Thymus (tissue), 11 donors: ENCODE measurements around the gene HSPB7. TPM values are rescaled to one million over a fixed set of nuclear protein-coding genes. Genes with fewer than 3 reads are reported as not detected.

Experiments used
- DNase-seq, 9 donors: peaks; one replicate each; pipeline ENCODE4 v3.0.0-alpha.2; 2013; ENCODE audit warnings: low spot score in 9 of 9, low read depth in 6 of 9, missing footprints in 1 of 9
- H3K27ac ChIP-seq, 2 donors: one replicate each; pipeline ENCODE4 v1.5.1; 2013; ENCODE audit warnings: control low read depth in 1 of 2, low read depth in 1 of 2, low read length in 1 of 2, mild to moderate bottlenecking in 1 of 2, moderate library complexity in 1 of 2
- H3K27me3 ChIP-seq, 2 donors: one replicate each; pipeline ENCODE4 v1.5.1; 2013; ENCODE audit warnings: low read length in 1 of 2; ENCODE audit not compliant: control insufficient read depth in 2 of 2, insufficient read depth in 1 of 2
- H3K36me3 ChIP-seq, 2 donors: one replicate each; pipeline ENCODE4 v1.5.1; 2013; ENCODE audit warnings: low read length in 1 of 2, mild to moderate bottlenecking in 1 of 2, moderate library complexity in 1 of 2; ENCODE audit not compliant: control insufficient read depth in 2 of 2, insufficient read depth in 2 of 2
- H3K4me1 ChIP-seq, 2 donors: one replicate each; pipeline ENCODE4 v1.5.1; 2013; ENCODE audit warnings: low read length in 2 of 2; ENCODE audit not compliant: control insufficient read depth in 2 of 2, insufficient read depth in 2 of 2
- H3K4me3 ChIP-seq, 2 donors: one replicate each; pipeline ENCODE4 v1.5.1; 2013; ENCODE audit warnings: low read length in 2 of 2, control low read depth in 1 of 2, mild to moderate bottlenecking in 1 of 2
- H3K9me3 ChIP-seq, 2 donors: one replicate each; pipeline ENCODE4 v1.5.1; 2013; ENCODE audit warnings: low read length in 1 of 2, mild to moderate bottlenecking in 1 of 2; ENCODE audit not compliant: control insufficient read depth in 2 of 2, insufficient read depth in 1 of 2
- WGBS: extraction: QIAGEN DNeasy Blood & Tissue Kit; methylation state at CpG from one replicate; pipeline ENCODE4 v1.1.7; 2013; 5-methylcytosine and 5-hydroxymethylcytosine counted together
- polyA plus RNA-seq: library from polyadenylated mRNA; stranded (reverse); fragments of 200-250 nt; gene quantifications from one replicate; pipeline ENCODE4 v1.2.3, GENCODE V29; 2013
- total RNA-seq: library from RNA; stranded (reverse); fragments of 120-200 nt; gene quantifications from one replicate; pipeline ENCODE4 v1.2.4, GENCODE V29; 2013
- donor health status: healthy.

Gene HSPB7
- total and polyA plus RNA-seq, 2 donors, result under 0.01 to 9.5 TPM

DNA sequence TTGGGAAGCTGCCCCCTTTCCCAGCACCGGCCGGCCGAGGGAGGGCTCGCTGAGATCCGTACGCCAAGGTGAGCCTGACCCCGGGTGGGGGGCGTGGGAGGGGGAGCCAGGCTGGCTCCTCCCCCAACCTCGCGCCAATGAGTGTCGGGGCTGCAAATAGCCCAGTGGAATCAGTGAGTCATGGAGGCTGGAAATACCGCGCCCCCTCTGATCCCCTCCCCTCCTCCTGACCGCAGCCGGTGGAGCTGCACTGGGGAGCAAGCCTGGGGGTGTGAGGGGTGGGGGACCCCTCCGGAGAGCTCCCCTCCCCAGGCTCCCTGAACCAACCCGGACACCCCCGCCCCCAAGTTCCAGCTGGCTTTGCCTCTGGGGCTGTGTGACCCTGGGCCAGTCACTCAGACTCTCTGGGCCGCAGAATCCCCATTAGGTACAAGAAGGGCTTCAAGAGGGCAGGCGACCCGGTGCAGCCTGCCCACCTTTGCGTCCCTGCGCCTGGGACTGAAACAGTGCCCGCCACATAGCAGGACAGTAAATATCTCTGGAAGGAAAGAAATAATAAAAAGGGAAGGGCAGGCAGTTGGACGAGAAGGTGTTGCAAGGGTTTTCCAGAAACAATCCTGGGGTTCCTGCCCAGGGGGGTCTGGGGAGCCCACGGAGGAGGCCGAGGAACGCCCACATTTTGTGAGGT lies 4.5 kb downstream of the HSPB7 start:
- H3K36me3 ChIP-seq, result no peaks in the 10 kb centered on the region
- H3K27me3 ChIP-seq, result peaks cover 18 to 55% of the 10 kb centered on the region in 2 donors
- H3K9me3 ChIP-seq, result no peaks in the 10 kb centered on the region
- 35% methylated on average over 28 of the region's 28 CpGs for WGBS
- H3K4me3 ChIP-seq, result peak overlapping the region in 1 of 2 donors; percentile 40
- peaks cover 0 to 4% of the 10 kb centered on the region in 2 donors for H3K4me1 ChIP-seq
- H3K27ac ChIP-seq, result no peak overlapping the region
- peak in 5 of 9 donors; percentile 5 to 43 (median 22) for DNase-seq

DNA sequence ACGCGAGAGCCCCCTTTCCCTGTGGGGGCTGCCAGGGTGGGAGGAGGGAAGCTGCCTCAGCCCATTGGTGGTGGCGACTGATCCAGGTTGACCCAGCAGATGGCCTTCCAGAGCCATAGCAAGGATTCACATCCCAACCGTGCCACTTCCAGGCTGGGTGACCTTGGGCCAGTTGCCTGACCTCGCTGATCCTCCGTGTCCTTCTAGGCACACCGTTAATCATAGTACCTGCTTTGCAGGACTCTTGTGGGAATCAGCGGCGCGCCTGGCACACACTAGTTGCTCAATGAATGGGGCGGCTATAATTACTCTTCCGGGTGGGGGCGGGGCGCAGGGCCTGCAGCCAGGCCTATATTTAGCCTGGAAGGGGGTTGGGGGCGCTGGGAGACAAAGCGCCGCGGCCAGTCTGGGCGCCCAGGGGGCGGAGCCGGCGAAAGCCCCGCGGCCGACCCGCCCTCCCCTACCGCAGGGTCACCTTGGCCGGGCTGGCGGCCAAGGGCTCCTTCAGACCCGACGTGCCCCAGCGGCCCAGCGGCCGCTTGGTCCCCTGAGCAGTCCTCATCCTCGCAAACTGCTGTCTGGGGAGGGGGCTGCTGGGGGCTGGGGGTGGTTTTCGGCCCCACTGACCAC lies 5.1 kb downstream of the HSPB7 start:
- Histone ChIP-seq H3K4me1 (peaks cover 0 to 4% of the 10 kb centered on the region in 2 donors), H3K36me3 (no peaks in the 10 kb centered on the region), H3K4me3 (peak overlapping the region in 1 of 2 donors; percentile 40), H3K27me3 (peaks cover 18 to 51% of the 10 kb centered on the region in 2 donors), H3K27ac (no peak overlapping the region), H3K9me3 (no peaks in the 10 kb centered on the region)
- WGBS, result 7% methylated on average over 36 of the region's 36 CpGs
- peak in 5 of 9 donors; percentile 15 to 48 (median 18) for DNase-seq

DNA sequence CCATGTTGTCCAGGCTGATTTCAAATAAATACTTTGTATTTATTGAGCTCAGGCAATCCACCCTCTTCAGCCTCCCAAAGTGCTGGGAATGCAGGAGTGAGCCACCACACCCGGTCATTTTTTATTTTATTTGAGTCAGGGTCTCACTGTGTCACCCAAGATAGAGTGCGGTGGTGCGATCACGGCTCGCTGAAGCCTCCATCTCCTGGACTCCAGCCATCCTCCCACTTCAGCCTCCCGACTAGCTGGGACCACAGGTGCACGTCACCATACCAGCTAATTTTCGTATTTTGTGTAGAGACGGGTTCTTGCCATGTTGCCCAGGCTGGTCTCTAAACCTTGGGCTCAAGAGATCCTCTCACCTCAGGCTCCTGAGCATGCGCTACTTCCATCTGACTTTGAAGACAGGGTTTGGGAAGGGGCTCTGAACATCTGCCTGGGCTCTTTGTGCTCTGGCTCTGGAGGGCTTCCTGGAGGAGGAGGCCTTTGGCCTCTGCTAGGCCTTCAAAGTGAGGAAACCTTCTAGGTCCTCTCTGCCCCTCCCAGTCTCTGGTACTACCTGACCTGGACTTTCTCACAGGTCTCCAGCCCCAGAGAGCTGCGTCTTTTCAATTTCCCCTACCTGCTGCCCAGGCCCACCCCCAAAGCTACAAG lies 5.8 kb downstream of the HSPB7 start:
- Histone ChIP-seq H3K27me3 (peaks cover 18 to 50% of the 10 kb centered on the region in 2 donors), H3K4me3 (no peak overlapping the region), H3K4me1 (peaks cover 0 to 4% of the 10 kb centered on the region in 2 donors), H3K9me3 (no peaks in the 10 kb centered on the region), H3K27ac (no peak overlapping the region), H3K36me3 (no peaks in the 10 kb centered on the region)
- WGBS, result 97% methylated on average over 11 of the region's 11 CpGs
- DNase-seq, result no peak

- H3K36me3 ChIP-seq, result no peaks in the 10 kb centered on the region
- no peak overlapping the region for H3K27ac ChIP-seq
- no peak overlapping the region for H3K4me3 ChIP-seq
- H3K4me1 ChIP-seq, result peaks cover 0 to 4% of the 10 kb centered on the region in 2 donors
- over 99% methylated on average over 3 of the region's 3 CpGs for WGBS
- H3K27me3 ChIP-seq, result peaks cover 18 to 44% of the 10 kb centered on the region in 2 donors
- H3K9me3 ChIP-seq, result no peaks in the 10 kb centered on the region
- DNase-seq, result no peak
Measured at GRCh38 chr1:16010837-16011236, 7.0 kb downstream of the HSPB7 start.

- peaks cover 18 to 40% of the 10 kb centered on the region in 2 donors for H3K27me3 ChIP-seq
- WGBS, result 97% methylated on average over 11 of the region's 11 CpGs
- H3K4me1 ChIP-seq, result peaks cover 0 to 4% of the 10 kb centered on the region in 2 donors
- no peak overlapping the region for H3K4me3 ChIP-seq
- H3K9me3 ChIP-seq, result no peaks in the 10 kb centered on the region
- no peak overlapping the region for H3K27ac ChIP-seq
- no peaks in the 10 kb centered on the region for H3K36me3 ChIP-seq
- no peak for DNase-seq
Measured at GRCh38 chr1:16009678-16010077, 8.2 kb downstream of the HSPB7 start.

DNA sequence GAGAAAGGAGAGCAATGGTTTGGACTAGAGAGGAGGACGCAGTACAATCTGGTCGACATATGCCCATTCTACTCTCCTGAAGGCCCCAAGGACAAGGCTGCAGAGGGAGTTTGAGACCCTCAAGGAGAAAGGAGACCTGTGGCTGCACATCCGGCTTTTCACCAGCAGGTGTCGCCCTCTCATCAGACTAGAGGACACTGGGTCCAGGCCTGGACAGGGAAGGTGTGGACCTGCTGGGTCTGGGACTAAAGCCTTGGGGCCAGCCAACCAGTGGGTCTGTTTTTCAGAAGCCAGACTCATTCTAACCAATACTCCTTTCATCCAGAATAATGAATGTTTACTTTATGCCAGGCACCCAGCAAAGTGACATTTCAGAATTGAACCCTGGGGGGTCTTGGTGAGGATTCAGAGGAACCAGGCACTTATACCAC lies 8.8 kb downstream of the HSPB7 start:
- H3K4me1 ChIP-seq, result peaks cover 0 to 4% of the 10 kb centered on the region in 2 donors
- no peaks in the 10 kb centered on the region for H3K36me3 ChIP-seq
- H3K27me3 ChIP-seq, result peaks cover 18 to 33% of the 10 kb centered on the region in 2 donors
- H3K27ac ChIP-seq, result no peak overlapping the region
- no peaks in the 10 kb centered on the region for H3K9me3 ChIP-seq
- WGBS, result 2% methylated on average over 4 of the region's 4 CpGs
- H3K4me3 ChIP-seq, result no peak overlapping the region
- DNase-seq, result peak in 8 of 9 donors; percentile 22 to 73 (median 46)

DNA sequence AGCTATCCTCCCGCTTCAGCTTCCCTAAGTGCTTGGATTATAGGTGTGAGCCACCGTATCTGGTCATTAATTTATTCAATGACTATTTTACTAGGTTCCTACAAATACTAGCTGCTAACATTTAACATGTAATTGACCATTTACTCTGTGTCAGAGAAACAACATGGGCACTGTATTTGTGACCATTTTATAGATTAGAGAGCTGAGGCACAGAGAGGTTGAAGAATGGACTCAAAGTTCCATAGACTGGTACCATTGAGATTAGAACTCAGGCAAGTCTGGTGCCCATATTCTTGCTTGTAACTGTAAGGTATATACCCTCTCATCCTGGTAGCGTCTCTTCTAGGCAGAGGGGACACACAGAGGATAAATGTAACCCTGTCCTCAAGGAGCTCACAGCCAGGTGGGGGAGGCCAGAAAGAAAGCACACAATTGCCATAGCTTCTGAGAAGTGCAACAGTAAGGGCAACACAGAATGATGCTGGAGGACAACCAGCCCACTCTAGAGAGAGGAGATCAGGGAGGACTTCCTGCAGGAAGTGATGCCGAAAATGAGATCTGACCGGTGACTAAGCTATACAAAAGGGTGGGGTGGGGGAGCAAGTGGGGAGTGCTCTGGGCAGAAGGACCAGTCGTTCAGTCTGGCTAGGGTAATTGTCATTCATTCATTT lies 10.0 kb downstream of the HSPB7 start:
- Histone ChIP-seq H3K36me3 (no peaks in the 10 kb centered on the region), H3K27me3 (peaks cover 9 to 21% of the 10 kb centered on the region in 2 donors), H3K4me3 (no peak overlapping the region), H3K9me3 (no peaks in the 10 kb centered on the region), H3K27ac (no peak overlapping the region), H3K4me1 (peaks cover 0 to 4% of the 10 kb centered on the region in 2 donors)
- 84% methylated on average over 6 of the region's 6 CpGs for WGBS
- no peak for DNase-seq

- 81% methylated on average over 9 of the region's 9 CpGs for WGBS
- Histone ChIP-seq H3K4me1 (no peaks in the 10 kb centered on the region), H3K36me3 (no peaks in the 10 kb centered on the region), H3K9me3 (no peaks in the 10 kb centered on the region), H3K27ac (no peak overlapping the region), H3K4me3 (no peak overlapping the region), H3K27me3 (peaks cover 0 to 11% of the 10 kb centered on the region in 2 donors)
- DNase-seq, result peak in 1 of 9 donors; percentile 10
Measured at GRCh38 chr1:16006552-16007485, 11.0 kb downstream of the HSPB7 start.
